Uterus (tissue), 2 donors: ENCODE measurements around the gene CCS.
"Not testable (repeated sequence)": the region's sequence is repeated elsewhere in the genome, so short reads cannot be mapped to it uniquely, and the experiment has no call there.

Experiments used
- CTCF ChIP-seq, 4 experiments: fragments of 200-600 bp in 2 of 4; fragments of 450-650 bp in 2 of 4; sonication (generic) in 2 of 4; IDR thresholded peaks; one replicate each; pipeline ENCODE4 v1.5.1; 2016 to 2019; ENCODE audit warnings: antibody characterized with exemption in 4 of 4, mild to moderate bottlenecking in 2 of 4, moderate library complexity in 1 of 4
- POLR2A ChIP-seq, 2 donors: fragments of 450-650 bp; IDR thresholded peaks; one replicate each; pipeline ENCODE4 v1.6.1; 2016; ENCODE audit warnings: antibody characterized with exemption in 2 of 2, mild to moderate bottlenecking in 1 of 2, moderate library complexity in 1 of 2

- not testable (repeated sequence) for TF ChIP-seq CTCF, POLR2A (IDR thresholded peaks at IDR 0.05)
Measured at GRCh38 chr11:66606608-66607007, 13.6 kb downstream of the CCS start.
